ENCODE results near the gene CAMTA1.

DNA sequence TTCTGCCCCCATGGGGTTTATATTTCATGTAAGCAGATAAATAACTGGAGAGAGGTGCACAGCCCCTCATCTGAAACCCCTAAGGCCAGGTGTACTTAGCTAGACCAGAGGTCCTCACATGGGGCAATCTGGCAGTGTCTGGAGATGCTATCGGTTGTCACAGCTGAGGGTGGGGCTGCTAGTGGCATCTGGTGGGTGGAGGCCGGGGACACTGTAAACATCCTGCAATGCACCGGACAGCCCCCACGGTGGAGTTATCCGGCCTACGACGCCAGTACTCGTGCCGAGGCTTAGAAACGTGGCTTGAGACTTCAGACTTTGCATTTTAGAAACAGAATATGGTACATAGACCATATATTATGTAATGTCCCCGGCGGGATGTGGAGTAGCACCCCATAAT, 799.4 kb downstream of the CAMTA1 start:
- TF ChIP-seq, protein P1, sequence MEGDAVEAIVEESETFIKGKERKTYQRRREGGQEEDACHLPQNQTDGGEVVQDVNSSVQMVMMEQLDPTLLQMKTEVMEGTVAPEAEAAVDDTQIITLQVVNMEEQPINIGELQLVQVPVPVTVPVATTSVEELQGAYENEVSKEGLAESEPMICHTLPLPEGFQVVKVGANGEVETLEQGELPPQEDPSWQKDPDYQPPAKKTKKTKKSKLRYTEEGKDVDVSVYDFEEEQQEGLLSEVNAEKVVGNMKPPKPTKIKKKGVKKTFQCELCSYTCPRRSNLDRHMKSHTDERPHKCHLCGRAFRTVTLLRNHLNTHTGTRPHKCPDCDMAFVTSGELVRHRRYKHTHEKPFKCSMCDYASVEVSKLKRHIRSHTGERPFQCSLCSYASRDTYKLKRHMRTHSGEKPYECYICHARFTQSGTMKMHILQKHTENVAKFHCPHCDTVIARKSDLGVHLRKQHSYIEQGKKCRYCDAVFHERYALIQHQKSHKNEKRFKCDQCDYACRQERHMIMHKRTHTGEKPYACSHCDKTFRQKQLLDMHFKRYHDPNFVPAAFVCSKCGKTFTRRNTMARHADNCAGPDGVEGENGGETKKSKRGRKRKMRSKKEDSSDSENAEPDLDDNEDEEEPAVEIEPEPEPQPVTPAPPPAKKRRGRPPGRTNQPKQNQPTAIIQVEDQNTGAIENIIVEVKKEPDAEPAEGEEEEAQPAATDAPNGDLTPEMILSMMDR (IDR thresholded peaks at IDR 0.05): no peak
- TF ChIP-seq EZH2 (IDR thresholded peaks at IDR 0.05) (no peak), EZH2phosphoT487 (IDR thresholded peaks at IDR 0.05) (no peak)

Data from neural progenitor cell (in vitro differentiated cells).